ENCODE results near the gene TELO2.

TELO2 gene

DNA sequence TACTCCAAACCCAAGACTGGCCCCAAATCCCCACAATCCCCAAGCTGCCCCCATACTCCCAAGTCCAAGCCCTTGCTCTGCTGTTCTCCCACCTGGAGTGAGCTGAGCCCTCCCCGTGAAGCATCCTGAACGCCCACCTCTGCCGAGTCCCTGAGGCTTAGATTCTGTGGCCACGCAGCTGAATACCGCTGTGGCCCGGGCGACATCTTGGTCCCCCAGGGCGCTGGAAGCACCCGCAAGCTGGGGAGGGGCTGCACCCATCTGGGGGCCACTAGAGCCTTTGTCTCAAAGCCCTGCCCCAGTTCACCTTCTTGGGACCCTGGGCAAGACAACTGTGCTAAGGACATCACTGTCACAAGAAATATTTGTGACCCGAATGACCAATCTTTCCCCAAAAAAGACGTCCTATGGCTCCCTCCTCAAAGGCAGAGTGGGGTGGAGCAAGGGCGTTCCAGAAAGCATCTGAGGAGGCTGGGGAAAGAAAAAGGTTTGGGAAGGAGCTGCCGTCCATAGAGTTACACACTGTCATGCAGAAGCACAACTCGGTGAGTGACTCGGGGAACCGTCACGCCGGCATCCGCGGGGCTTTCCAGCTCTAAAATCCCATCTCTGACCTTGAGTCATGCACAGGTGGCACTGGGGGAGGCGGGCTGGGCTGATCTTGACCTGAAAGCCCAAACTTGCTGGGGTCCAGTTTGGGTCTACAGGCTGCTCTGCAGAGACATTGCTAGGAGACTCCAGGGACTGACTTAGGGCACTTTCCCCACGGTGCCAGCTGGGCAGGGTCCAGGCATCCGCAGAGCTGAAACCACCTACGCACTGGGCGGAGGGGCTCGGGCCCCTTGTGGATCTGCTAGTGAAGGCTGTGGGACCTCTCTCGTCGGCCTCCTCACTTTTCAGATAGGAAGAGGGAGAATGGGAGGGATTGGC, 11.0 kb upstream of the TELO2 start:
- no peak for DNase-seq

DNA sequence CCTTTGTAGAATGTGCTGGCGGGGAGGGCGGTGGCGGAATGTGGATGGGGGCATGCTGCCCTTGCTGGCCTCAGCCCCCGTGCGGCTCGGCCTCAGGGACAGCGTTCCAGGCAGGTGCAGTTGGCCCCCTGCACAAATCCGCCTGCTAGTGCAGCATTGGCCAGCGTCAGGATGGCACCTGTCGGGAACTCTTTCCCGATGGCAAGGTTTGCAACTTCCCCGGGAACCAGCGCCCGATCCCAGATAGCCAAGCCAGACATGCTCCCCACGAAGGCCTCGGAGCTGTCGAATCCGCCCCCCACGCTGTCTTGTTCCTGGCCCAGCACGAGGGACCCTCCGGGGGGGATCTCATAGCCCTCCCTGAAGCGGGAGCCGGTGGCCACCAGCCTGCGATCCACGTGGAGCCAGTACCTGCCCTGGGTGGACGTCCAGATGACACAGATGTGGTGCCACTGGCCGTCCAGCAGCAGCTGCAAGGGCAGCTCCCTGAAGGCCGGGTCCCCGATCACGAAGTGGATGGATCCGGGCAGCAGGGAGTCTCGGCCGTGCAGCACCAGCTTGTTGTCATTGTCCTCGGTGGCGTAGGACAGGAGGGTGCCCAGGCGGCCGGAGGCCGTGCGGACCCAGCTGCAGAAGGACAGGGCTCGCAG, 7.2 kb upstream of the TELO2 start:
- no peak for DNase-seq

DNA sequence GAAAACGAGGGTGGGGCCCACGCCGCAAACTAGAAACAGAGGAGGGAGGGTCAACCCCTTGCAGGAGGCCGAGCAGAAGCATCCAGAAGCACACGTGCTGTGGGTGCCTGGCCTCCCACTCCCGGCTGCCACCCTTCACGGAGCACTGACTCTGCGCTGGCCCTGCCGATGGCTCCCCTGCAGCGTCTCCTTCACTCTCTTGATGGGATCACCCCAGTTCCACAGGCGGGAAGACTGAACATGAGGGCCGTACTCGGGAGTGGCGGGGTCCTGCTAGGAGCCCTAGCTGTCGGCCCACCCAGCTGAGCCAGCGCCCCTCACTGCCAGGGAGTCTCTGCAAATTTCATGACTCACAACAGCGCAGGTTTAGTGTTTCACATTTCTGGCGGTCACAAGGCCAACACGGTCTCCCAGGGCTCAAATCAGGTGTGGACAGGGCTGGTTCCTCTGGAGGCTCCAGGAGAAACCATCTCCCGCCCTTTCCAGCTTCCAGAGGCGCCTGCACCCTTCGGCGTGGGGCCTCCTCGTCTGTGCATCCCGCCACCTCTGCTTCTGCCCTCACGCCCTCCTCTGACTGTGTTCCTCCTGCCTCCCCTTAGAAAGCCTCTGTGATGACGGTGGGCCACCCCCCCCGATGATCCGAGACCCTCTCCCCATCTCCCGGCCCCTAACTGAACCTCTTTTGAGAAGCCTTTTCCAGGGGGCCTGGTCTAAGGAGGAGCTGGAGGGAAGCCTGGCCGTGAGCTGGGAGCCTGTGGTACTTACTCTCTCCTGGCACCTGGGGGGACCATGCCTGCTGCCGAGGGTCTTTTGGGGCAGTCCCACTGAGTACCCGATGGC, 6.4 kb upstream of the TELO2 start:
- no peak for DNase-seq

DNA sequence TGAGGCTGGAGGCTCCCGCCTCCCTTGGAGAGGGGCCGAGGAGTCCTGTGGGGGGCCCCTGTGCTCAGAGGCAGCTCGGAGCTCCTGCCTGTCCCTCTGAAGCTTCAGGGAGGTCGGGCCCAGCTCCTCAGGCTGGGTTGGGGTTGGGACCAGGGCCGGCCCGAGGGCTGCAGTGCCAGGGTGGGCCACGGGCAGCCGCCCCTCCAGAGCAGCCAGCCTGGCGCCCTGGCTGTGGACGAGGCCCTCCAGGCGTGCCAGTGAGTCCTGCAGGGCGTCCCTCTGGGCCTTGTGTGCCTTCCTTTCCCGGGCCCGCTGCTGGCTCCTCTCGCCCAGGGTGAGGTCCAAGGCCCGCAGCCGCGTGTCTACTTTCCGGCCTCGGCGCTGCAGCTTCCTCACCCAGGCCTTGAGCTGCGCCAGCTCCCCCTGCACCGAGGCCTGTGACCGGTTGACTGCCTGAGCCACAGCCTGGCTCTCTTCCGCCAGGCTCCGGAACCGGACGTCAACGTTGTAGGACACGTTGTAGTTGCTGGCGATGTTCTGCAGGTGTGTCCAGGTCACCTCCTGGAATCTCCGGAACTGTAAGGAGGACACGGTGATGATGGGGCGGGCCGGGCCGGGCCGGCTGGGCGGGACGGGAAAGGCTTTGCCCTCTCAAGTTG, 5.6 kb upstream of the TELO2 start:
- no peak for DNase-seq

DNA sequence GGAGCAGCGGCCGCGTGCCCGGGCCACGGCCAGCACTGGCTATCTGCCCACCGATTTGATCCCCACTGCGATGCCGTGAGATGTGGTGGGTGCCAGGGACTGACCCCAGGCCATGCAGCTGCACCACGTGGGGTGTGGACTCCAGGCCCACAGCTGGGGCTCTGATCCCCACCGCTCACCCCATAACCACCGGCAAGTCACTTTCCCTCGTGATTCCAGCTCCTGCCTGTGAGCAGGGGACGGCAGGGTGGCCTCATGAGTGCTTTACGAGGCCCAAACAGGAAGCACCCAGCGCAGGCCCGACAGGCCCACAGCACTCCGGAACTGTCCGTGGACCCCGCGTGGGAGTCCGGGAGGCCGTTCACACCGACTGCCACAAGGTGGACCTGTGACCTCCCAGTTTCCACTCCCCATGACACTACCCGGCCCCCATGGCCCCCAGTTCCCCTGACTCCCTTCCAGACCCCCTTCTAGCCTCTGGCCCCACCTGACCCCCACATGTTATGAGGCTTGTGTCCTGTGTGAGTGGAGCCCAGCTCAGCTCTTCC, 5.0 kb upstream of the TELO2 start:
- DNase-seq, result no peak

DNA sequence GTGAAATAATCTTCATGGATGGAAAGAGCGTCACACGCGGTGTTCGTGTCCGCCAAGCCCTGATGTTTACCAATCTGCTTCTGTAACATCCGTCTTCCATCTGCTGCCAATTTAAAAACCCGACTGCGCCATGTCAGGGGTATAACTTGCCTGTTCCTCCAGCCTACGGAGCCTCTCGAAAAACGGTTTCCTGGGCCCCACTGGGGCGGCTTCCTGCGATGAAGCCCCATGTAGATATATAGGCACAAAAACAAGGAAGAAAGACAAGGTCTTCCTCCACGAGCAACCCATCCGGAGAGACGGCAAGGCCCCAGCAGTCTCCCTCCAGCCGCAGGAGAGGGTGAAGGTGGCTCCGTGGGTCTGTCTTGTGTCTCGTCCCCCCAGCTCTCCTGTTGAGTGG, 4.5 kb upstream of the TELO2 start, which contains the start of gene PTX4:
PTX4 (minus strand) TSS at position 326 of the 400 bp plus-strand sequence; CDS start at position 291, 35 bp downstream.
- DNase-seq, result no peak

DNA sequence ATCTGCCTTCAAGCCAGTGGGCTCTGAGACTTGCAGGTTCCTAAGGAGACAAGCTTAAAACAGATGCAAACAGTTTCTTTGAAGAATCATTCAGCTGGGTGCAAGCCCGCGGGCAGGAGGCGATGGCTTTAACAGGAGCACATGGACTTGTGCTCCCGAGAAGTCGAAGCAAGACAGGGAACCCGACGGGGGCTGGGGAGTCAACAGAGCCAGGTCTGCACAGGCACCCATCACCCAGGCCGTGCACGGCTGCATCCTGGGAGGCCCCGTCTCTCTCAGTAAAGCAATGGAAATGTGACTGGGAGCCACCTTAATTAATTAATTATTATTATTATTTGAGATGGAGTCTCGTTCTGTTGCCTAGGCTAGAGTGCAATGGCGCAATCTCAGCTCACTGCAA, 4.1 kb upstream of the TELO2 start:
- no peak for DNase-seq

DNA sequence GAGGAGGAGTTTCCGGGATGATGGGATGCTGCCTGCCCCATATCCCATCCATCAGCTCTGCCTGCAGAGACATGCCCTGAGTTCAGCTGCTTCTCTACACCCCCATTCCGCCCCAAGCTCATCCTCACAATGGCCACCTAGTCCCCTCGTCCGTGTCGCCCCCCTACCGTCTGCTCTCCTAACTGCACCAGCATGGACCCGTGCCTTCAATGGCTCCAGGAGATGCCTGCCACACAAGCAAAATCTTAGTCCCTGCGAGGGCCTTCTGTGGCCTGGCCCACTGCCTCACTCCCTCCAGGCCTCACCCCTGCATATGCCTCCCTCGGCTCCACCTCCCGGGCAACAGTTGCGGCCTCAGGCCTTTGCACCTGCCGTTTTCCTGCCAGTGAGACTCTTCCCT, 1.8 kb upstream of the TELO2 start:
- DNase-seq, result no peak

DNA sequence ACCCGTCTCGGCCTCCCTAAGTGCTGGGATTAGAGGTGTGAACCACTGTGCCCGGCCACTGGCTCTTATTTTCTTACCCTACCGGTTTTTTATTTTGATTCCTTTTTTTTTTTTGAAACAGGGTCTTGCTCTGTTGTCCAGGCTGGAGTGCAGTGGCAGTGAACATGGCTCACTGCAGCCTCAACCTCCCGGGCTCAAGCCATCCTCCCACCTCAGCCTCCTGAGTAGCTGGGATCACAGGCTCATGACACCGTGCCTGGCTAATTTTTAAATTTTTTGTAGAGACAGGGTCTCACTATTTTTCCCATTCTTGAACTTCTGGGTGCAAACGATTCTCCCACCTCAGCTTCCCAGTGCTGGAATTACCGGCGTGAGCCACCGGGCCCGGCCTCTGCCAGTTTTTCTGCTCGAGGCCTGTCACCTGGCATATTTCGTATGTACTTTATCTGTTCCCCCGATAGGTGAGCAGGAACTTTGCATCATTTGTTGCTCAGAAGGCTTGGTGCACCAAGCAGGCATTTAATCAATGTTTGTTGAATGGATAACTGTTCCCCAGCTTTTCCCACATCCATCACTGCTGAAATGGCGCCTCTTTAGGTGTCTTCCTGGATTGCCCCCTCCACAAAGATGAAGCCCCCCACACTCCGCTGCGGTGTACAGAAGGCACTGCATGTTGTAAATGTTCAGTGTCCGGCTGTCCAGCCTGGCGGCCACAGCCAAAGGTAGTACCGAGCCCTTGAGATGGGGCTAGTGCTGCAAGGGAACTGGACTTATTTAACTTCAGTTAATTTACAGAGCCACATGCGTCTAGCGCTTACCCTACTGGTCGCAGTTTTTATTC, 858 bp upstream of the TELO2 start:
- no peak for DNase-seq

DNA sequence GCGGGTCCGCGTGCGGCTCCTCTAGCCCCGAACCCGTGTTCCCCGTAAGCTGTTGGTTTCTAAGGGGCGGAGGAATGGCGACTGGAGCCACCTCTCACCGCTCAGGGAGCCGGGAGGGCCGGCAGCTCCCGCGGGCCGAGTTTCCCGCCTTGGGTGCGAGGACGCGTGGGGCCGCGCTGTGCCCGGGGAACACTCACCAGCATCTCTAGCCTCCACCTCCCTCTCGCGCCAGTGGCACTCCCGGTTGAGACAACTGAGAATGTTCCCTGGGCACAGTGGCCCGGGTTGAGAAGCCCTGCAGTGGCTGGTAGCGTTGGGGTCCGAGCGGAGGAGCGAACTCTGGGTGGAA, 560 bp downstream of the TELO2 start:
- peak in 1 of 2 donors; percentile 21 for DNase-seq

DNA sequence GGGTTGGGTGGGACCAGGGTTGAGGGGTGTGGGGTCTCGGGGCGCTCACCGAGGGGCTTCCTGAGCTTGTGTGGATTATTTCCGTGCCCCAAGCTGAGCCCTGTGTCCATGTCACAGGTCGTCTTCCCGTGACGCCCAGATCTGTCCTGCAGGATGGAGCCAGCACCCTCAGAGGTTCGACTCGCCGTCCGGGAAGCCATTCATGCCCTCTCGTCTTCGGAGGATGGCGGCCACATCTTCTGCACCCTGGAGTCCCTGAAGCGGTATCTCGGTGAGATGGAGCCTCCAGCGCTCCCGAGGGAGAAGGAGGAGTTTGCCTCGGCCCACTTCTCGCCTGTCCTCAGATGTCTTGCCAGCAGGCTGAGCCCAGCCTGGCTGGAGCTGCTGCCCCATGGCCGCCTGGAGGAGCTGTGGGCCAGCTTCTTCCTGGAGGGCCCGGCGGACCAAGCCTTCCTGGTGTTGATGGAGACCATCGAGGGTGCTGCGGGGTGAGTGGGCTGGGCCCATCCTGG, 1.0 kb downstream of the TELO2 start:
- DNase-seq, result no peak

DNA sequence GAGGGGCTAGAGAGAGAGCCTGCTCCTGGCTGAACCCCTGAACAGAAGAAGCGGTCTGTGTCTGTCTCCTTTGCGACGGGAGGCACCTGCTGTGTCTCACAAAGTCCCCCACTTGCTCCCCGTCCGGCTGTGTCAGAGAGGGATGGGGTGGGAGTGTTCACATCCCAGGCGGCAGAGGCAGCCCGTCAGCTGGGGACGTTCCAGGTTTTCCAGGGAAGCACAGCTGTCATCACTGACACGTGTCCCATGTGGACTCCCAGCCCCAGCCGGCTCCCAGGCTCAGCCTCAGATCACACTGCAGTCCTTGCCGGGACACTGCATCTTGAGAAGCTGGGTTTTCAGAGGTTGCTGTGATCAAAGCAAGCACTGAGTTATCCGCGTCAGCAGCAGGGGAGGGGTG, 1.6 kb downstream of the TELO2 start:
- DNase-seq, result no peak

DNA sequence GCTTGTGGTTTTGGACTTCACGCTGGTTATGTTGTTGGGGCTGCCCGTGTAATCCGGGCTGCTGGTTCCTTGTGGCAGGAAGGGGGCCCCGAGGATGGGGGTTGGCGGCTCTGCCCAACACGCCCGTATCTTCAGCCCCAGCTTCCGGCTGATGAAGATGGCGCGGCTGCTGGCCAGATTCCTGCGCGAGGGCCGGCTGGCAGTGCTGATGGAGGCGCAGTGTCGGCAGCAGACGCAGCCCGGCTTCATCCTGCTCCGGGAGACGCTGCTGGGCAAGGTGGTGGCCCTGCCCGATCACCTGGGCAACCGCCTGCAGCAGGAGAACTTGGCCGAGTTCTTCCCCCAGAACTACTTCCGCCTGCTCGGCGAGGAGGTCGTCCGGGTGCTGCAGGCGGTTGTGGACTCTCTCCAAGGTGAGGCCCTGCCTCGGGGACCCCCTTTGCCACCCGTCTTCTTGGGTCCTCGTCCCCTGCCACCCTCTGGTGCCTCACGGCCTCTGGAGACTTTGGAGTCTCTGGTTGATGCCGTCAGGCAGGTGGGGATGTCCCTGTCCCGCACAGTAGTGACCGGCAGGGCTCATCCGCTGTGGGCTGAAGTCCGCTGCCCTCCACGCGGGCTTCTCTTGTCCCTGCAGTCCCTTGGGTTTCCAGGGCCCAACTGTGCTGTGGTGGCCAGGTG, 2.2 kb downstream of the TELO2 start:
- no peak for DNase-seq

DNA sequence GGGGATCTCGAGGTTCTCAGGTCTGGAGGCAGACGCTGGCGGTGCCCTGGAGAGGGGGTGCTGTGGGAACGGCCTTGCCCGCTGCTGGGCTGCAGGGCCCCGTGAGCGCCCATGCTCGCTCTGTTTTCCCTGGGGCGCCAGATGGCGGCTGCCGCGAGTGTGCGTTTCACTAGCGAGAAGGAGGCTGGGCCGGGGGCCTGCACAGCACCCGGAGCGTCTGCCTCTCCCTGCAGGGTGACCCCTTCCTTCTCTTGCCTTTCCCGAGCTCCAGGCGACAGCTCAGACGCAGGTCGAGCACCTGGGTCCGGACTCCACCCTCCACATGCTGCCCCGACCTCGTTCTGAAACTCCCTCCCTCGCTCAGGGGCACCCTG, 2.7 kb downstream of the TELO2 start:
- no peak for DNase-seq

DNA sequence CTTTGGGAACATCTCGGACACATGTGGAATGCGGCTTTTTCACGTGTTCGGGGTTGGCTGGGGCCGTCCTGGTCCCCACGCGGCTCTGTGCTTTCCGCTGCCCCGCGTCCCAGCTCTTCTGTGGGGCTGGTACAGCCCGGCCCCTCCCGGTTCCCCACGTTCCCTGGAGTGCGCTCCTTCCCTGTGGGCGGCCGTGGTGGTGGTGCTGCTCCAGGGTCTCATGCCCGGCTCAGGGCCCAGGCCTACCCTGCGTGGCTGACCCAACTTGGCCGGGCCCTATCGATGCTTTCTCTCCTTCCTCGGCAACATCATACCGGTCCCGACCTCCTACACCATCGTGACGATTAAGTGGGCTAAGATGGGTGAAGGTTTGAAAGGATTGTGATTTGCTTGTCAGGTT, 3.3 kb downstream of the TELO2 start:
- no peak for DNase-seq

DNA sequence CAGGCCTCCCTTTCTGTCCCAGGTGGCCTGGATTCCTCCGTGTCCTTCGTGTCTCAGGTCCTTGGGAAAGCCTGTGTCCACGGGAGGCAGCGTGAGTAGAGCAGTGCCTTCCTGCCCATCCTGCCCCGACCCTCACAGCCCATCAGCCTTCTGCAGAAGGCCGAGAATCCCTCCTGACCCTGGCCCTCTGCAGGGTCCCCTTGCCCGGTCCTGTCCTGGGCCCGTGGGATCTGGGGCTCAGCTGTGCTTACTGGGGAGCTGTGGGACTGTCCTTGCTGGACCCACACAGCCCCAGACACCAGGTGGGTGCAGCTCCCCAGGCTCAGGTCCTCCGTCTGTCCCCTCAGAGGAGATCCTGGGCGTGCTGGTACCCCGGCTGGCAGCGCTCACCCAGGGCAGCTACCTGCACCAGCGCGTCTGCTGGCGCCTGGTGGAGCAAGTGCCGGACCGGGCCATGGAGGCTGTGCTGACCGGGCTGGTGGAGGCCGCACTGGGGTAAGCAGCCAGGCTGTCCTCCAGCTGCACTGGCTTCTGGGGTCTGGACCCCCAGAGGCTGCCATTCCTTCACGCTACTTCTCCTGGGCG, 3.9 kb downstream of the TELO2 start:
- DNase-seq, result no peak

DNA sequence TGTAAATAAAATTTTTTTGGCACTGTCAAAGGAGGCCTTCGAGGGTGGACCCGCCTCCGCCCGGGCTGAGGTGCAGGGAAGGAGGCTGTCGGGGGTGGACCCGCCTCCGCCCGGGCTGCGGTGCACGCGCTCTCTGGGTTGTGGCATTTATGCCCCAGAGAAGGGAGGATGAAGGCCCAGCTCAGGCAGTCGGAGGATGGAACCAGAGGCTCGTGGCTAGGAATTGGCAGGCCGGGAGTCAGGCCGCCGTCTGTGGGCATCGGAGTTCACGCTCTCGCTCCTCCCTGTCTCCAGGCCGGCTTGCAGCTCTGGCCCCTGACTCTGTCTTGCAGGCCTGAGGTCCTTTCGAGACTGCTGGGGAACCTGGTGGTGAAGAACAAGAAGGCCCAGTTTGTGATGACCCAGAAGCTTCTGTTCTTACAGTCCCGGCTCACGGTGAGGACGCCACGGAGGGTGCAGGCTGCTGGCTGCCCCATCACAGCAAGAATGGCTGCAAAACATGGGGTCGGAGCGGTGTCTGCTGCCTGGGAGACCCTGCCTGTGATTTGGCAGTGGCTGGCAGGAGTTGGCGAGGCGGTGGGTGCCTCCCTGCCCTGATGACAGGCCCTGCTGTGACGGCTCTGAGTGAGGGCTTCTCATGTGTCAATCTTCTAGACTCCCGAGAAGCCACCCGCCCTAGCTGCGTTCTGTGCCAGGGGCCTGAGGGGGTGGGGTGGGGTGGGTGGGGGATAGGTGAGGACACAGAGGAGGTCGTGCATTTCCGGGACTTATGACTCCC, 5.9 kb downstream of the TELO2 start:
- DNase-seq, result no peak

DNA sequence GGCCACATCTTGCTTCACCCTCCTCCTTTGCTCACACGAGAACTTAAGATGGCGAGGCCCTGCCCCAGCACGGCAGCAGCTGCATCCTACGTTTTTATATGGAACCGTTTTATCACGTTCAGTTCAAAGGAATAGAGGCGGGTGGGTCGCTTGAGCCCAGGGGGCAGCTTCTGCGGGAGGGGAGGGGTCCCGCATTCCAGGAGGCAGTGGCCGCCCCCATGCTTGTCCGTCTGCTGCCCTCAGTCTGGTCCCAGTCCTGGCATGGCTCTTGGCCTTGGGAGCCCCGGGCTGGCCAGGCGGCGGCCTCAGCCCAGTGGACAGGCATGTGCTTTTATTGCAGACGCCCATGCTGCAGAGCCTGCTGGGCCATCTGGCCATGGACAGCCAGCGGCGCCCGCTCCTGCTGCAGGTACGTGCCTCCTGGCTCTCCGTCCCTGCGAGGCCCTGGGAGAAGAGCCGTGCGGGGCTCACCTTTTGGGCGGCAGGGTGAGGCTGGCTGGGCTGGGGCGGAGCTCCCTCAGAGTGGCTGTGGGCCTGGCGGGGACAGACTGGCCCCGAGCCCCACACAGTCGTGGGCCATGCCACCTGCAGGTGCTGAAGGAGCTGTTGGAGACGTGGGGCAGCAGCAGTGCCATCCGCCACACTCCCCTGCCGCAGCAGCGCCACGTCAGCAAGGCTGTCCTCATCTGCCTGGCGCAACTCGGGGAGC, 6.8 kb downstream of the TELO2 start:
- no peak for DNase-seq

Measured in stimulated activated CD4-positive, alpha-beta T cell treated with anti-CD3 and anti-CD28 coated beads, Interleukin-2, amount 100 ng/mL, for 48 hours (primary cell).